Peyer's patch (tissue), 4 donors: ENCODE results near the gene IKZF2. TPM values are rescaled to one million over a fixed set of nuclear protein-coding genes. Genes with fewer than 3 reads are reported as not detected.

Experiments used
- DNase-seq, 3 donors: peaks; one replicate each; pipeline ENCODE4 v3.0.0-alpha.2; 2017 to 2019
- H3K27ac ChIP-seq, 4 donors: fragments of 200-600 bp; sonication (generic); one replicate each; pipeline ENCODE4 v1.5.1; 2016 to 2019
- H3K27me3 ChIP-seq, 2 donors: fragments of 200-600 bp; sonication (generic); one replicate each; pipeline ENCODE4 v1.5.1; 2019
- H3K36me3 ChIP-seq, 3 donors: fragments of 200-600 bp; sonication (generic); one replicate each; pipeline ENCODE4 v1.5.1; 2016 to 2019
- H3K4me1 ChIP-seq, 4 donors: fragments of 200-600 bp; sonication (generic); one replicate each; pipeline ENCODE4 v1.5.1; 2016 to 2019
- H3K4me3 ChIP-seq, 4 donors: fragments of 200-600 bp; sonication (generic); 1 replicate in 3 of 4; 2 replicates in 1 of 4; pipeline ENCODE4 v1.5.1; 2016 to 2019; ENCODE audit warnings: mild to moderate bottlenecking in 1 of 4
- H3K9me3 ChIP-seq, 4 donors: fragments of 200-600 bp; sonication (generic); one replicate each; pipeline ENCODE4 v1.5.1; 2016 to 2019; ENCODE audit warnings: mild to moderate bottlenecking in 1 of 4
- POLR2A ChIP-seq, 2 donors: fragments of 450-650 bp; IDR thresholded peaks; one replicate each; pipeline ENCODE4 v1.5.1; 2017; ENCODE audit warnings: antibody characterized with exemption in 2 of 2, mild to moderate bottlenecking in 2 of 2, moderate library complexity in 2 of 2
- total RNA-seq, 4 donors: library from RNA; depleted of rRNA; stranded (reverse); fragments of >200 nt; gene quantifications; one replicate each; pipeline ENCODE4 v1.1.0, GENCODE V29; 2016
- TF ChIP-seq, protein P1 (sequence below), 6 experiments: fragments of 450-650 bp in 4 of 6; fragments of 200-600 bp in 2 of 6; sonication (generic) in 1 of 6; IDR thresholded peaks; one replicate each; pipeline ENCODE4 v1.5.1; 2017 to 2019; ENCODE audit warnings: antibody characterized with exemption in 6 of 6, mild to moderate bottlenecking in 3 of 6, moderate library complexity in 1 of 6

Gene IKZF2
- total RNA-seq, 4 donors from 2014 or later = 4.2 to 8.3 (median 6.1) TPM

DNA sequence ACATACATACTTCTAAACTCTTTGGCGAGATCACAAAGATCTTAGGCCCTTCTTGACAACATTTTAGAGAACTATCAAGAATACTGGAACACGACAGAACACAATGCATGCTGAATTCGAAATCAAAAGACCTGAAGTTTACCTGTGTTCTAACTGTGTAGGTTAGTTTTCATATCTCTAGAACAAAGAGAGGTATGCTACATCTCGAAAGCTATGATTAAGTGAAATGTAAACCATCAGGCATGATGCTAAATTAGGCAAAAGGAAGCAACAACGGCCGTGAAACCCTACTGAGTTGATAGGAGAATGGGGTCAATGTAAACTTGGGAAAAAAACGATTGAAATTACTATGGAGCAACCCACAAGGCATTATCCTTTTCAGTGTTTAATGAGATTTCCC lies 43.7 kb downstream of the IKZF2 start:
- no peak for DNase-seq
- Histone ChIP-seq H3K4me3 (no peak overlapping the region), H3K9me3 (no peaks in the 10 kb centered on the region), H3K36me3 (no peaks in the 10 kb centered on the region), H3K27me3 (no peaks in the 10 kb centered on the region), H3K27ac (no peak overlapping the region), H3K4me1 (no peaks in the 10 kb centered on the region)
- TF ChIP-seq POLR2A (IDR thresholded peaks at IDR 0.05) = no peak

DNA sequence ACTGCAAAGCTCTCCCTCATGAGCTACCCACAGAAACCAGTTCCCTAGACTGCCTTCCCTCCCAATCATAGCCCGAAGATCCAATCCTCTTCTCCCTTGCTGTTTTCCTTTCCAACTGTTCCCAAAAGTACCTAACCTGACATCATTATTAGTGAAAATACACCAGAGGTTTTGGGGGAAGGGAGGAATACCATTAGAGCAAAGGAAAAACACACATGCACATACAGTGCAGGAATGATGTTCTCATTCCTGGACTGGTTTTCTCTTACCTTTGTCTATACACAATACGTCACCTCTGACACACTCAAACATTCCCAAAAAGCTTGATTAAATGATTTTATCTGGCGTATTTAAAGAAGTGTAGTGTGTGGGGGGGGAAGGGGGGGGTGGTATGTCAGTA lies 46.2 kb downstream of the IKZF2 start:
- Histone ChIP-seq H3K36me3 (no peaks in the 10 kb centered on the region), H3K4me3 (no peak overlapping the region), H3K4me1 (no peaks in the 10 kb centered on the region), H3K27ac (no peak overlapping the region), H3K9me3 (no peaks in the 10 kb centered on the region), H3K27me3 (no peaks in the 10 kb centered on the region)
- DNase-seq = no peak
- TF ChIP-seq, protein P1, sequence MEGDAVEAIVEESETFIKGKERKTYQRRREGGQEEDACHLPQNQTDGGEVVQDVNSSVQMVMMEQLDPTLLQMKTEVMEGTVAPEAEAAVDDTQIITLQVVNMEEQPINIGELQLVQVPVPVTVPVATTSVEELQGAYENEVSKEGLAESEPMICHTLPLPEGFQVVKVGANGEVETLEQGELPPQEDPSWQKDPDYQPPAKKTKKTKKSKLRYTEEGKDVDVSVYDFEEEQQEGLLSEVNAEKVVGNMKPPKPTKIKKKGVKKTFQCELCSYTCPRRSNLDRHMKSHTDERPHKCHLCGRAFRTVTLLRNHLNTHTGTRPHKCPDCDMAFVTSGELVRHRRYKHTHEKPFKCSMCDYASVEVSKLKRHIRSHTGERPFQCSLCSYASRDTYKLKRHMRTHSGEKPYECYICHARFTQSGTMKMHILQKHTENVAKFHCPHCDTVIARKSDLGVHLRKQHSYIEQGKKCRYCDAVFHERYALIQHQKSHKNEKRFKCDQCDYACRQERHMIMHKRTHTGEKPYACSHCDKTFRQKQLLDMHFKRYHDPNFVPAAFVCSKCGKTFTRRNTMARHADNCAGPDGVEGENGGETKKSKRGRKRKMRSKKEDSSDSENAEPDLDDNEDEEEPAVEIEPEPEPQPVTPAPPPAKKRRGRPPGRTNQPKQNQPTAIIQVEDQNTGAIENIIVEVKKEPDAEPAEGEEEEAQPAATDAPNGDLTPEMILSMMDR (IDR thresholded peaks at IDR 0.05) = no peak
- no peak for TF ChIP-seq POLR2A (IDR thresholded peaks at IDR 0.05)

DNA sequence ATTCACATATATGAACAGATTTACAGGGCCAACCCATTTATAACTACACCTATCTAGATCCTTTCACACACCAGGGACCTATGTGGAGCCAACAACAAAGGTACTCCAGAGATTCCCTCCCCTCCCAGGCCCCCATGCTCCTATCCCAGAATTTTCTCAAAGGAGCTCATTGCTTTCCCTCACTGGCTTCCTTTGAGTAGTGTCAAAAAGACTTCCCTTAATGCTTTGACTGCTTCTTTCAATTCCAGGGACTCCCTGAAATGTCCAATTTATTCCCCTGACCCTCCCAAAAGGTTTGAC lies 46.6 kb downstream of the IKZF2 start:
- Histone ChIP-seq H3K4me1 (no peaks in the 10 kb centered on the region), H3K27ac (no peak overlapping the region), H3K9me3 (no peaks in the 10 kb centered on the region), H3K27me3 (no peaks in the 10 kb centered on the region), H3K4me3 (no peak overlapping the region), H3K36me3 (no peaks in the 10 kb centered on the region)
- TF ChIP-seq, protein P1 (IDR thresholded peaks at IDR 0.05) = no peak
- no peak for TF ChIP-seq POLR2A (IDR thresholded peaks at IDR 0.05)
- DNase-seq = no peak

DNA sequence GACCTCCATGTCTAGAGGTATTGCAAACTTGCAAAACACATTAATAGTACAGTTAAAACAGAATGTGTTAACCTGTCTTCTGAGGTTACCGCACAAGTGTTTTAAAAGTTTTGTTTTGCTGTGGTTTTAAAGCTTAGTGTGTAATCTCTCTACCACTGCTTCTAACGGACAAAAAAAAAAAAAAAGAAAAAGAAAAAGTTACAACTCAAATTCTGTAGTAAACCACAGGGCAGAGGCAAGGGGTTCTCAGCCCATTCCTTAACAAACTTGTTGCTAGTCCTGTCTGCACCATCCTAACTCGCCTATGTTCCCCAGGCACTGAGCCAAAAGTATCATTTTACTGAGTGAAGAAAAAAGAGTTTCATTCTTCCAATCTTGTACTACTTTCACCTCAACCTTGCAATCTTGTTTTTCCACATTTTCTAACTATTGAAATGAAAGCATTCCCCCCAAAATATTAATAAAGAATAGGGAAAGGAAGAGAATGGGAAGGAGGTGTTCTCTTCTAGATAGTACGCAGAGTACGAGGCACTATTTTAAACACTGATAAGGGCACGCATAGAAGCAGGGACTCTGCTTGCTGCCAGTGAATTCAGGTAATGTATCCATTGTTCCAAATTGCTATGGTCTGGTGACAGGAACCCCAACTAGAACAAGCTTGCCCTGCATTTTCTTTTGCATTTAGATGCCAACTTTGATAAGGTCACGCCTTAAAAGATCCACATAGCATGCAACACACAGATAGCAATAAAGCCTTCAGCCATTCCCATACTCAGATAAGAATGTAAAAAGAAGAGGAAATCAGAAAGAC lies 47.1 kb downstream of the IKZF2 start:
- Histone ChIP-seq H3K27me3 (no peaks in the 10 kb centered on the region), H3K27ac (no peak overlapping the region), H3K4me3 (no peak overlapping the region), H3K36me3 (no peaks in the 10 kb centered on the region), H3K9me3 (no peaks in the 10 kb centered on the region), H3K4me1 (no peaks in the 10 kb centered on the region)
- no peak for TF ChIP-seq POLR2A (IDR thresholded peaks at IDR 0.05)
- TF ChIP-seq, protein P1 (IDR thresholded peaks at IDR 0.05) = no peak
- no peak for DNase-seq

DNA sequence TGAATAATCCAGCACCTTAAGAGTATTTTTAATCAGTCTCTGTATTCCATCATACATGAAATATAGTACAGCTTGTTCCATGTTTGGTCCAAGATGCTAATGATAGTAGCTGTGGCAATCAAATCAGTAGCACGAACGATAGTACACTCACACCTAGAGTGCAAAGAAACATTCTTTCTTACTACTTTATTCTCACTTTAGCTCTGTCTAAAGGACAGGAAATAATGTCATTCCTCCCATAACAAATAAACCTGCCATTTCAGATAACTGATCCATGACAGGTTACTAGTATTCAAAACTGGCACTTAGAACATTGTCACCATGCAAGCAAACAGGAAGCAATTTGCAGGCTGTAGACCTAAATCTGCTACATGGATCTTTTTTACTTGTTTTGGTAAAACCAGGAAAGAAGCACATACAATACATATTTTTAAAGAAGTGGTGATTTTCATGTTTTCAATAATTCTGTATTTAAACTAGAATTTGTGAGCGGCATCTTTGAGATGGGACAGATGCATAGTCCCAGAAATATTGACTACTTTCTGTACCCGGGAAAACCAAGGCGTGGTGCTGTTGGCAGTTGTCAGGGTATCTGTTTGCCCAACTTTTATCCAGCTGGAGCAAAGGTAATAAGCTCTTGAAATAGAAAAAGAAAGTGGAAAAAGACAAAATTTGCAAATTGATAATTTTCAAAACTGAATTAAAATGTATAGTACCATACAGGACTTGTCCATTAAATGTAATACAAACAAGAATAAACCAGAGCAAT lies 49.5 kb downstream of the IKZF2 start:
- Histone ChIP-seq H3K9me3 (no peaks in the 10 kb centered on the region), H3K27me3 (no peaks in the 10 kb centered on the region), H3K4me1 (no peaks in the 10 kb centered on the region), H3K27ac (no peak overlapping the region), H3K4me3 (no peak overlapping the region), H3K36me3 (no peaks in the 10 kb centered on the region)
- no peak for DNase-seq
- TF ChIP-seq, protein P1 (IDR thresholded peaks at IDR 0.05) = no peak

DNA sequence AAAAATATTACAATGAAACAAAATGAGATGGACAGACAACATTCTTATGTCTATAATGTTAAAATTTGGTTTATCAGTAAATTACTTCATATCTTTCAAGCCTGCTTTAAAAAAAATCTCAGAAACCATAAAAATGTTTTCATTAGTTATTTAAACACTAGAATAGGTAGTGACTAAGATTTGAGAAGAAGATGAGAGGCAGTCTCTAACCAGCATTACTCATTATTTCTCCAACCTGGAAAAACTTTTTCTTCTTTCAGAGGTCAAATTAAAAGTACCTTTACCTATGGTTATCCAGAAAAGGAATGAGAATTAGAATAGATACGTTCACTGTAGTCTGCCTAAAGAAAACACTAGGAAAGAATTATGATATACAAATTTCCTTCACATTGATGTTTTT lies 50.3 kb downstream of the IKZF2 start:
- H3K9me3 ChIP-seq = no peaks in the 10 kb centered on the region
- TF ChIP-seq, protein P1 (IDR thresholded peaks at IDR 0.05) = no peak
- TF ChIP-seq POLR2A (IDR thresholded peaks at IDR 0.05) = no peak
- no peak overlapping the region for H3K4me3 ChIP-seq
- no peaks in the 10 kb centered on the region for H3K4me1 ChIP-seq
- no peaks in the 10 kb centered on the region for H3K27me3 ChIP-seq
- H3K27ac ChIP-seq = no peak overlapping the region
- no peaks in the 10 kb centered on the region for H3K36me3 ChIP-seq
- no peak for DNase-seq
